Loucy (cell line): ENCODE measurements around the gene TJP3.

Experiments used
- H2AFZ ChIP-seq: fragments of 200-600 bp; sonication (generic); 2 replicates; pipeline ENCODE4 v1.6.0; 2016; ENCODE audit warnings: antibody characterized with exemption, mild to moderate bottlenecking, low read length, moderate library complexity
- H3F3A ChIP-seq: fragments of 200-600 bp; 2 replicates; pipeline ENCODE4 v1.6.0; 2016; ENCODE audit warnings: antibody characterized with exemption, low read depth, mild to moderate bottlenecking
- H3K27me3 ChIP-seq: fragments of 200-600 bp; sonication (generic); 2 replicates; pipeline ENCODE4 v1.6.1; 2014; ENCODE audit warnings: low read length, mild to moderate bottlenecking; ENCODE audit not compliant: insufficient read depth, poor library complexity, severe bottlenecking
- H3K36me3 ChIP-seq: fragments of 200-600 bp; sonication (generic); 2 replicates; pipeline ENCODE4 v1.6.1; 2016; ENCODE audit warnings: low read length; ENCODE audit not compliant: insufficient read depth
- H3K4me1 ChIP-seq: fragments of 200-600 bp; sonication (generic); 2 replicates; pipeline ENCODE4 v1.5.1; 2014; ENCODE audit warnings: low read length, mild to moderate bottlenecking; ENCODE audit not compliant: insufficient read depth, poor library complexity, severe bottlenecking
- H3K4me2 ChIP-seq: fragments of 200-600 bp; sonication (generic); 2 replicates; pipeline ENCODE4 v1.6.0; 2014; ENCODE audit warnings: antibody characterized with exemption, low read length, low read depth, mild to moderate bottlenecking; ENCODE audit not compliant: poor library complexity, severe bottlenecking
- H3K4me3 ChIP-seq: fragments of 200-600 bp; sonication (generic); 2 replicates; pipeline ENCODE4 v1.5.1; 2014; ENCODE audit warnings: low read length, mild to moderate bottlenecking, mixed read lengths; ENCODE audit not compliant: poor library complexity, severe bottlenecking
- H3K79me2 ChIP-seq: fragments of 200-600 bp; sonication (generic); 2 replicates; pipeline ENCODE4 v1.6.1; 2014; ENCODE audit warnings: low read length; ENCODE audit not compliant: insufficient read depth
- H3K9ac ChIP-seq: fragments of 200-600 bp; sonication (generic); 2 replicates; pipeline ENCODE4 v1.6.0; 2014; ENCODE audit warnings: mild to moderate bottlenecking, low read depth, low read length, moderate library complexity; ENCODE audit not compliant: poor library complexity, severe bottlenecking
- H3K9me2 ChIP-seq: fragments of 200-600 bp; sonication (generic); replicated peaks from 2 replicates; pipeline ENCODE4 v1.6.1; 2016; ENCODE audit warnings: low read depth, low read length, mixed read lengths
- H3K9me3 ChIP-seq: fragments of 200-600 bp; sonication (generic); 2 replicates; pipeline ENCODE4 v1.6.1; 2014; ENCODE audit warnings: mild to moderate bottlenecking, antibody characterized with exemption, low read length, low read depth; ENCODE audit not compliant: insufficient read depth
- H4K20me1 ChIP-seq: fragments of 200-600 bp; sonication (generic); 2 replicates; pipeline ENCODE4 v1.6.0; 2014; ENCODE audit warnings: antibody characterized with exemption, low read length, mild to moderate bottlenecking; ENCODE audit not compliant: insufficient read depth, poor library complexity, severe bottlenecking
- CTCF ChIP-seq: fragments of 200-600 bp; sonication (generic); conservative IDR thresholded peaks from 2 replicates; pipeline ENCODE4 v1.5.1; 2014; ENCODE audit warnings: mild to moderate bottlenecking, antibody characterized with exemption, low read length
- EZH2phosphoT487 ChIP-seq: fragments of 200-600 bp; IDR thresholded peaks from 2 replicates; pipeline ENCODE4 v1.6.1; 2018; ENCODE audit warnings: antibody characterized with exemption, mild to moderate bottlenecking, moderate library complexity, borderline replicate concordance

Gene TJP3

GRCh38 chr19:3766520-3766919 lies 58.3 kb downstream of the TJP3 start:
- Histone ChIP-seq H3F3A (0 out of 2 replicates have a peak, but pooled peaks cover 2% of the 10 kb centered on the region), H3K36me3 (peaks cover 10% of the 10 kb centered on the region; the same call in 1 of the 2 replicates)

GRCh38 chr19:3767050-3767449 lies 58.9 kb downstream of the TJP3 start:
- Histone ChIP-seq H3K79me2 (peaks cover 5% of the 10 kb centered on the region; the same call in 1 of the 2 replicates), H3K4me3 (no peak overlapping the region), H3K4me1 (peaks cover 5% of the 10 kb centered on the region), H3K4me2 (no peak overlapping the region), H3F3A (0 out of 2 replicates have a peak, but pooled peaks cover 2% of the 10 kb centered on the region), H3K9me3 (no peaks in the 10 kb centered on the region), H3K9me2 (no peaks in the 10 kb centered on the region), H2AFZ (no peak overlapping the region), H3K9ac (no peak overlapping the region), H3K27me3 (no peaks in the 10 kb centered on the region), H4K20me1 (no peaks in the 10 kb centered on the region), H3K36me3 (peaks cover 10% of the 10 kb centered on the region; the same call in 1 of the 2 replicates)
- TF ChIP-seq EZH2phosphoT487 (no peak), CTCF (no peak)

More at GRCh38 chr19:3766520-3766919, 58.3 kb downstream of the TJP3 start:
- no peak overlapping the region for H3K9ac ChIP-seq
- H2AFZ ChIP-seq: no peak overlapping the region
- no peaks in the 10 kb centered on the region for H3K9me3 ChIP-seq
- peaks cover 5% of the 10 kb centered on the region; the same call in 1 of the 2 replicates for H3K79me2 ChIP-seq
- H3K9me2 ChIP-seq: no peaks in the 10 kb centered on the region
- H3K4me2 ChIP-seq: no peak overlapping the region
- peaks cover 8% of the 10 kb centered on the region for H3K4me1 ChIP-seq
- H3K4me3 ChIP-seq: no peak overlapping the region
- TF ChIP-seq EZH2phosphoT487: no peak
- no peak for TF ChIP-seq CTCF
- H3K27me3 ChIP-seq: no peaks in the 10 kb centered on the region
- H4K20me1 ChIP-seq: no peaks in the 10 kb centered on the region

- no peaks in the 10 kb centered on the region for H3K9me3 ChIP-seq
- H3K79me2 ChIP-seq: peaks cover 3% of the 10 kb centered on the region; the same call in 1 of the 2 replicates
- H3K9ac ChIP-seq: no peak overlapping the region
- H3F3A ChIP-seq: no peaks in the 10 kb centered on the region
- TF ChIP-seq EZH2phosphoT487 (no peak), CTCF (no peak)
- H3K9me2 ChIP-seq: no peaks in the 10 kb centered on the region
- H3K36me3 ChIP-seq: peaks cover 10% of the 10 kb centered on the region; the same call in 1 of the 2 replicates
- H3K4me1 ChIP-seq: peaks cover 3% of the 10 kb centered on the region
- no peaks in the 10 kb centered on the region for H4K20me1 ChIP-seq
- no peaks in the 10 kb centered on the region for H3K27me3 ChIP-seq
- H3K4me3 ChIP-seq: no peak overlapping the region
- no peak overlapping the region for H2AFZ ChIP-seq
- H3K4me2 ChIP-seq: no peak overlapping the region
Observed at GRCh38 chr19:3768015-3768747, 60.0 kb downstream of the TJP3 start.
